DMS79 treated with DMSO at 0.1 percent for 48 hours (cell line): ENCODE data around the gene NFAM1.

Experiments used
- DNase-seq: peaks from one replicate; lab custom pipeline; 2025; lab: John Stamatoyannopoulos, UW

NFAM1 gene

GRCh38 chr22:42334875-42335512 is 97.2 kb downstream of the NFAM1 start:
- DNase-seq = no peak

- no peak for DNase-seq
Observed at GRCh38 chr22:42333544-42333943, 98.7 kb downstream of the NFAM1 start.

GRCh38 chr22:42332089-42332488 is 100.1 kb downstream of the NFAM1 start:
- no peak for DNase-seq

GRCh38 chr22:42331014-42331413 is 101.2 kb downstream of the NFAM1 start:
- peak; percentile 29 for DNase-seq
